Mesenchymal stem cell (in vitro differentiated cells and primary cell): Measurements from ENCODE around the gene MARK2.
A peak's percentile ranks its signal among the peaks of the same experiment; 100 is the strongest.

Experiments
- DNase-seq: peaks from one replicate; pipeline ENCODE4 v3.0.0-alpha.2; 2013
- H2AFZ ChIP-seq: one replicate; pipeline ENCODE4 v1.6.1; 2013; ENCODE audit warnings: low read depth, mild to moderate bottlenecking, control low read depth, inconsistent platforms, low read length, moderate library complexity
- H2AK5ac ChIP-seq: 2 replicates; pipeline ENCODE4 v1.6.1; 2013; ENCODE audit warnings: low read length, moderate library complexity, mild to moderate bottlenecking, inconsistent platforms; ENCODE audit not compliant: severe bottlenecking
- H2BK120ac ChIP-seq: one replicate; pipeline ENCODE4 v1.6.1; 2013; ENCODE audit warnings: low read depth, mild to moderate bottlenecking, inconsistent platforms, low read length, moderate library complexity
- H2BK12ac ChIP-seq, 2 experiments: one replicate each; pipeline ENCODE4 v1.6.1; 2013; ENCODE audit warnings: inconsistent platforms in 2 of 2, low read length in 2 of 2, mild to moderate bottlenecking in 2 of 2, moderate library complexity in 2 of 2, control low read depth in 1 of 2
- H2BK15ac ChIP-seq: one replicate; pipeline ENCODE4 v1.6.1; 2013; ENCODE audit warnings: mild to moderate bottlenecking, low read depth, inconsistent platforms; ENCODE audit not compliant: poor library complexity, severe bottlenecking
- H2BK5ac ChIP-seq: 2 replicates; pipeline ENCODE4 v1.6.1; 2013; ENCODE audit warnings: low read depth, mild to moderate bottlenecking, low read length, control low read depth, inconsistent platforms; ENCODE audit not compliant: poor library complexity, severe bottlenecking
- H3K14ac ChIP-seq, 2 experiments: one replicate each; pipeline ENCODE4 v1.6.1; 2013; ENCODE audit warnings: inconsistent platforms in 2 of 2, low read length in 2 of 2, control low read depth in 1 of 2, mild to moderate bottlenecking in 1 of 2, moderate library complexity in 1 of 2
- H3K18ac ChIP-seq, 2 experiments: one replicate each; pipeline ENCODE4 v1.6.1; 2013; ENCODE audit warnings: inconsistent platforms in 2 of 2, low read length in 2 of 2, control low read depth in 1 of 2, low read depth in 1 of 2, mild to moderate bottlenecking in 1 of 2
- H3K23ac ChIP-seq, 2 experiments: one replicate each; pipeline ENCODE4 v1.6.1; 2013; ENCODE audit warnings: inconsistent platforms in 2 of 2, low read length in 2 of 2, mild to moderate bottlenecking in 2 of 2, moderate library complexity in 2 of 2, control low read depth in 1 of 2
- H3K27ac ChIP-seq: 2 replicates; pipeline ENCODE4 v1.5.1; 2013; ENCODE audit warnings: mild to moderate bottlenecking, moderate library complexity, low read length, control low read depth, inconsistent platforms; ENCODE audit not compliant: poor library complexity, severe bottlenecking
- H3K27me3 ChIP-seq, 2 experiments: 2 replicates each; pipeline versions ENCODE4 v1.6.1 to v1.7.0; 2013; ENCODE audit warnings: low read length in 2 of 2, mild to moderate bottlenecking in 2 of 2, moderate library complexity in 2 of 2, control low read depth in 1 of 2, inconsistent platforms in 1 of 2; ENCODE audit not compliant: control insufficient read depth in 1 of 2, insufficient read depth in 1 of 2
- H3K36me3 ChIP-seq, 2 experiments: 2 replicates each; pipeline versions ENCODE4 v1.6.1 to v1.7.0; 2013; ENCODE audit warnings: low read length in 2 of 2, control low read depth in 1 of 2, inconsistent platforms in 1 of 2, low read depth in 1 of 2, mild to moderate bottlenecking in 1 of 2; ENCODE audit not compliant: insufficient read depth in 2 of 2, control insufficient read depth in 1 of 2
- H3K4ac ChIP-seq, 2 experiments: one replicate each; pipeline ENCODE4 v1.6.1; 2013; ENCODE audit warnings: inconsistent platforms in 2 of 2, low read length in 2 of 2, mild to moderate bottlenecking in 2 of 2, moderate library complexity in 2 of 2, control low read depth in 1 of 2, low read depth in 1 of 2
- H3K4me1 ChIP-seq: 2 replicates; pipeline ENCODE4 v1.6.1; 2013; ENCODE audit warnings: low read depth, low read length, control low read depth; ENCODE audit not compliant: control insufficient read depth, insufficient read depth
- H3K4me2 ChIP-seq: 2 replicates; pipeline ENCODE4 v1.6.1; 2013; ENCODE audit warnings: low read length, mild to moderate bottlenecking, inconsistent platforms; ENCODE audit not compliant: poor library complexity, severe bottlenecking
- H3K4me3 ChIP-seq, 2 experiments: 2 replicates each; pipeline versions ENCODE4 v1.5.1 to v1.7.0; 2013; ENCODE audit warnings: low read length in 2 of 2, mild to moderate bottlenecking in 2 of 2, control low read depth in 1 of 2, low read depth in 1 of 2; ENCODE audit not compliant: insufficient read depth in 1 of 2
- H3K79me1 ChIP-seq: replicated peaks from 2 replicates; pipeline ENCODE4 v1.6.1; 2013; ENCODE audit warnings: mild to moderate bottlenecking, control low read depth, low read length, inconsistent platforms; ENCODE audit not compliant: poor library complexity, severe bottlenecking
- H3K9ac ChIP-seq: 2 replicates; pipeline ENCODE4 v1.7.0; 2013; ENCODE audit warnings: mild to moderate bottlenecking, low read length, moderate library complexity
- H3K9me3 ChIP-seq: 2 replicates; pipeline ENCODE4 v1.7.0; 2013; ENCODE audit warnings: mild to moderate bottlenecking, low read length; ENCODE audit not compliant: control insufficient read depth
- H4K8ac ChIP-seq: one replicate; pipeline ENCODE4 v1.6.1; 2013; ENCODE audit warnings: inconsistent platforms, mild to moderate bottlenecking, low read length, moderate library complexity
- H4K91ac ChIP-seq: one replicate; pipeline ENCODE4 v1.6.1; 2013; ENCODE audit warnings: mild to moderate bottlenecking, low read length, inconsistent platforms
- WGBS: methylation state at CpG from one replicate; pipeline ENCODE4 v1.1.7; 2013; ENCODE audit warnings: mixed read lengths; 5-methylcytosine and 5-hydroxymethylcytosine counted together

MARK2 gene

GRCh38 chr11:63915961-63916836 is 77.3 kb downstream of the MARK2 start:
- Histone ChIP-seq H3K4me1 (peaks cover 58% of the 10 kb centered on the region), H3K18ac (peak overlapping the region; percentile 26 to 85), H3K23ac (peak overlapping the region in 1 of 2 experiments; percentile 85), H3K27me3 (peaks cover 0 to 5% of the 10 kb centered on the region in 2 experiments), H2AFZ (peak overlapping the region; percentile 29), H4K91ac (no peak overlapping the region), H3K4me3 (peak overlapping the region; percentile 62 to 76), H3K4me2 (peak overlapping the region; percentile 61), H3K9ac (peak overlapping the region; percentile 65), H2BK15ac (peak overlapping the region; percentile 99), H3K27ac (no peak overlapping the region), H3K9me3 (no peaks in the 10 kb centered on the region), H3K79me1 (peaks cover 1% of the 10 kb centered on the region), H2AK5ac (no peak overlapping the region), H3K4ac (peak overlapping the region; percentile 81 to 84), H2BK120ac (peak overlapping the region; percentile 58), H3K14ac (peak overlapping the region in 1 of 2 experiments; percentile 96), H2BK12ac (peak overlapping the region in 1 of 2 experiments; percentile 84), H2BK5ac (no peak overlapping the region), H4K8ac (peak overlapping the region; percentile 61), H3K36me3 (peaks cover 0 to 34% of the 10 kb centered on the region in 2 experiments)
- under 1% methylated on average over 55 of the region's 56 CpGs for whole genome bisulfite sequencing
- DNase-seq, result peak; percentile 60

GRCh38 chr11:63916837-63917691 is 78.2 kb downstream of the MARK2 start, which contains the start of gene RCOR2:
Gene RCOR2 (minus strand): TSS chr11:63917164. CDS start chr11:63916456, 708 bp downstream.
- H3K4me1 ChIP-seq, result peaks cover 55% of the 10 kb centered on the region
- peak within 1 kb of the TSS in 1 of 2 experiments; percentile 85 for H3K23ac ChIP-seq
- DNase-seq, result peak; percentile 85
- H2BK120ac ChIP-seq, result peak within 1 kb of the TSS; percentile 58
- peak within 1 kb of the TSS; percentile 98 for H4K8ac ChIP-seq
- peak within 1 kb of the TSS; percentile 29 for H2AFZ ChIP-seq
- H3K4ac ChIP-seq, result peak within 1 kb of the TSS; percentile 84 to 97
- H2AK5ac ChIP-seq, result peak within 1 kb of the TSS; percentile 12
- peak within 1 kb of the TSS; percentile 23 for H3K27ac ChIP-seq
- H3K14ac ChIP-seq, result peak within 1 kb of the TSS in 1 of 2 experiments; percentile 74
- H2BK12ac ChIP-seq, result peak within 1 kb of the TSS; percentile 1 to 98
- H3K9ac ChIP-seq, result peak within 1 kb of the TSS; percentile 73
- H3K79me1 ChIP-seq, result peaks cover 1% of the 10 kb centered on the region
- peak within 1 kb of the TSS; percentile 62 to 76 for H3K4me3 ChIP-seq
- under 1% methylated on average over 41 of the region's 85 CpGs for WGBS
- peak within 1 kb of the TSS; percentile 96 for H4K91ac ChIP-seq
- no peaks in the 10 kb centered on the region for H3K9me3 ChIP-seq
- H2BK15ac ChIP-seq, result peak within 1 kb of the TSS; percentile 99
- H3K4me2 ChIP-seq, result peak within 1 kb of the TSS; percentile 90
- peak within 1 kb of the TSS; percentile 26 to 96 for H3K18ac ChIP-seq
- H2BK5ac ChIP-seq, result no peak within 1 kb of the TSS
- H3K36me3 ChIP-seq, result peaks cover 0 to 26% of the 10 kb centered on the region in 2 experiments
- peaks cover 0 to 10% of the 10 kb centered on the region in 2 experiments for H3K27me3 ChIP-seq

- H4K91ac ChIP-seq, result peak overlapping the region; percentile 96
- peak overlapping the region; percentile 58 for H2BK120ac ChIP-seq
- no peaks in the 10 kb centered on the region for H3K9me3 ChIP-seq
- peak overlapping the region; percentile 84 to 97 for H3K4ac ChIP-seq
- H3K27ac ChIP-seq, result peak overlapping the region; percentile 59
- peaks cover 55% of the 10 kb centered on the region for H3K4me1 ChIP-seq
- peak; percentile 70 for DNase-seq
- no peaks in the 10 kb centered on the region for H3K79me1 ChIP-seq
- peak overlapping the region in 1 of 2 experiments; percentile 75 for H3K14ac ChIP-seq
- H3K27me3 ChIP-seq, result peaks cover 3 to 14% of the 10 kb centered on the region in 2 experiments
- WGBS, result 1% methylated on average over 45 of the region's 50 CpGs
- H4K8ac ChIP-seq, result peak overlapping the region; percentile 98
- H3K18ac ChIP-seq, result peak overlapping the region; percentile 25 to 96
- H2AFZ ChIP-seq, result no peak overlapping the region
- peak overlapping the region; percentile 90 for H3K4me2 ChIP-seq
- peak overlapping the region in 1 of 2 experiments; percentile 41 for H3K23ac ChIP-seq
- H3K4me3 ChIP-seq, result peak overlapping the region; percentile 62 to 69
- peak overlapping the region; percentile 73 for H3K9ac ChIP-seq
- H3K36me3 ChIP-seq, result peaks cover 0 to 17% of the 10 kb centered on the region in 2 experiments
- H2BK5ac ChIP-seq, result no peak overlapping the region
- peak overlapping the region; percentile 92 for H2BK15ac ChIP-seq
- H2AK5ac ChIP-seq, result peak overlapping the region; percentile 12
- H2BK12ac ChIP-seq, result peak overlapping the region; percentile 14 to 98
These were observed 79.0 kb downstream of the MARK2 start for GRCh38 chr11:63917692-63918506.
